ENCODE results near the gene AIFM3. TPM values are rescaled to one million over a fixed set of nuclear protein-coding genes. Genes with fewer than 3 reads are reported as not detected.

The AIFM3 gene, protein sequence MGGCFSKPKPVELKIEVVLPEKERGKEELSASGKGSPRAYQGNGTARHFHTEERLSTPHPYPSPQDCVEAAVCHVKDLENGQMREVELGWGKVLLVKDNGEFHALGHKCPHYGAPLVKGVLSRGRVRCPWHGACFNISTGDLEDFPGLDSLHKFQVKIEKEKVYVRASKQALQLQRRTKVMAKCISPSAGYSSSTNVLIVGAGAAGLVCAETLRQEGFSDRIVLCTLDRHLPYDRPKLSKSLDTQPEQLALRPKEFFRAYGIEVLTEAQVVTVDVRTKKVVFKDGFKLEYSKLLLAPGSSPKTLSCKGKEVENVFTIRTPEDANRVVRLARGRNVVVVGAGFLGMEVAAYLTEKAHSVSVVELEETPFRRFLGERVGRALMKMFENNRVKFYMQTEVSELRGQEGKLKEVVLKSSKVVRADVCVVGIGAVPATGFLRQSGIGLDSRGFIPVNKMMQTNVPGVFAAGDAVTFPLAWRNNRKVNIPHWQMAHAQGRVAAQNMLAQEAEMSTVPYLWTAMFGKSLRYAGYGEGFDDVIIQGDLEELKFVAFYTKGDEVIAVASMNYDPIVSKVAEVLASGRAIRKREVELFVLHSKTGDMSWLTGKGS
- total RNA-seq, result 0.47 TPM in 1 of 3 replicates, not detected in the others
- long read RNA-seq, result 0 reads

DNA sequence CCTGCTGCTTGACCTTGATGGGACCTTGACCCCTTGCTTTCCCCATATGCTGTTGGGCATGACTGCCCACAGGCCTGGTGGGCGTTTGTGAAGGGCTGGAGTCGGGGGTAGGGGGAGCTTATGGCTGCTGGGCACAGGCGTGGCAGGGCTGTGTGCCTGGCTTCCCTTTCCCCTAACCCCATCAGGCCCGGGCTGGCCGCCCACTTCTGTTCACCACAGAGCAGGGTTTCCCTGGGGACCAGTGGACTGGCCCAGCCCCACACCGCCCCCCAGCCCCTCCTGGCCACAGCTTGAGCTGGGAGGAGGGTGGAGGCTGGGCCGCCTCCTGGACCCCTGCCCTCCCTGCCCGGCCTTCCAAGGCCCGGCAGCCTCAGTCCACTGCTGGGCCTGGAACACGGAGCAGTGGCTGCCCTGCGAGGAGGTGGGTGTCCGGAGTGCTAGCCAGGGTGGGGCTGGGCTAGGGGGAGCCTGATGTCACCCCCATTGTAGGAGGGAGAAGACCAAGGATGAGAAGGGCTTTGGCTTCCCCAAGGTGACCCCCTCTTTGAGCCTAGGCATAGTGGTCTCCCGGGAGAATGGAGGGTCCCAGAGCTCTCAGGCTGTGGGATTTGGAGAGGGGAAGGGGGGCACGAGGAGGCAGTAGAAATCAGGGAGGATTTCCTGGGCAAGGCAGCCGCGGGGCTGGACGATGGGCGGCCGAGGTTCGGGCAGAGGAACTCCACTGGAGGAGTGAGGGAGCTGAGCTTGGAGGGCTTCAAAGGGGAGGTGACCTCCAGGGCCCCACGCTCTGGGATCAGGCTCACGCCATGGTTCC, at the start of gene AIFM3:
Gene AIFM3 (plus strand): TSS at position 373 of the 814 bp plus-strand sequence. CDS start 690 bp downstream, outside the sequence.
- Mint-ChIP-seq H3K4me3 (ENCODE audit: unreplicated experiment) (no peak within 1 kb of the TSS), H3K27me3 (ENCODE audit: low read depth) (peaks cover 5% of the 10 kb centered on the region), H3K27ac (ENCODE audit: unreplicated experiment) (no peak within 1 kb of the TSS), H3K36me3 (ENCODE audit: low read depth) (no peaks in the 10 kb centered on the region), H3K9me3 (ENCODE audit: low read depth) (no peaks in the 10 kb centered on the region), H3K4me1 (ENCODE audit: low read depth) (peaks cover 7% of the 10 kb centered on the region)
- DNase-seq (ENCODE audit: low spot score), result no peak
- TF ChIP-seq, protein P1, sequence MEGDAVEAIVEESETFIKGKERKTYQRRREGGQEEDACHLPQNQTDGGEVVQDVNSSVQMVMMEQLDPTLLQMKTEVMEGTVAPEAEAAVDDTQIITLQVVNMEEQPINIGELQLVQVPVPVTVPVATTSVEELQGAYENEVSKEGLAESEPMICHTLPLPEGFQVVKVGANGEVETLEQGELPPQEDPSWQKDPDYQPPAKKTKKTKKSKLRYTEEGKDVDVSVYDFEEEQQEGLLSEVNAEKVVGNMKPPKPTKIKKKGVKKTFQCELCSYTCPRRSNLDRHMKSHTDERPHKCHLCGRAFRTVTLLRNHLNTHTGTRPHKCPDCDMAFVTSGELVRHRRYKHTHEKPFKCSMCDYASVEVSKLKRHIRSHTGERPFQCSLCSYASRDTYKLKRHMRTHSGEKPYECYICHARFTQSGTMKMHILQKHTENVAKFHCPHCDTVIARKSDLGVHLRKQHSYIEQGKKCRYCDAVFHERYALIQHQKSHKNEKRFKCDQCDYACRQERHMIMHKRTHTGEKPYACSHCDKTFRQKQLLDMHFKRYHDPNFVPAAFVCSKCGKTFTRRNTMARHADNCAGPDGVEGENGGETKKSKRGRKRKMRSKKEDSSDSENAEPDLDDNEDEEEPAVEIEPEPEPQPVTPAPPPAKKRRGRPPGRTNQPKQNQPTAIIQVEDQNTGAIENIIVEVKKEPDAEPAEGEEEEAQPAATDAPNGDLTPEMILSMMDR (IDR thresholded peaks at IDR 0.05), result no peak

DNA sequence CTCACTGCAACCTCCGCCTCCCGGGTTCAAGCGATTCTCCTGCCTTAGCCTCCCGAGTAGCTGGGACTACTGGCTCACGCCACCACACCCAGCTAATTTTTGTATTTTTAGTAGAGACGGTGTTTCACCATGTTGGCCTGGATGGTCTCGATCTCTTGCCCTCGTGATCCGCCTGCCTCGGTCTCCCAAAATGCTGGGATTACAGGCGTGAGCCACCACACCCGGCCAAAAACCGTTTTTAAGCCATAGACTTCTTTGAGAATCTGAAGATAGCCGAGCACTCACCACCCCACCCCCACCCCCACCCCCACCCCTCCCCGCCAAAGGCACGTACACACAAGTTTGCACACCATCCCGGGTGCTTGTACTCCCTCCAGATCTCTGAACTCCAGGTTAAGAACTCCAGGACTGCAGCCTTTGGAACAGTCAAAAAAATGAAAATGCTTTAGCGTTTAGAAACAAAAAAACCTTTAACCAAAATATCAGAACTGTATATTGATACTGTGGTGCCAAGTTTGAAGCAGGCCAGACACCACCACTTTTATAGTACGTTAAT, 48.3 kb upstream of the AIFM3 start:
- no peaks in the 10 kb centered on the region for H3K27me3 Mint-ChIP-seq (ENCODE audit: low read depth)
- H3K4me3 Mint-ChIP-seq (ENCODE audit: unreplicated experiment), result peak overlapping the region; percentile 94
- H3K36me3 Mint-ChIP-seq (ENCODE audit: low read depth), result no peaks in the 10 kb centered on the region
- peak overlapping the region; percentile 91 for H3K27ac Mint-ChIP-seq (ENCODE audit: unreplicated experiment)
- TF ChIP-seq, protein P1 (IDR thresholded peaks at IDR 0.05), result no peak
- no peak for DNase-seq (ENCODE audit: low spot score)
- no peaks in the 10 kb centered on the region for H3K9me3 Mint-ChIP-seq (ENCODE audit: low read depth)
- peaks cover 39% of the 10 kb centered on the region for H3K4me1 Mint-ChIP-seq (ENCODE audit: low read depth)

DNA sequence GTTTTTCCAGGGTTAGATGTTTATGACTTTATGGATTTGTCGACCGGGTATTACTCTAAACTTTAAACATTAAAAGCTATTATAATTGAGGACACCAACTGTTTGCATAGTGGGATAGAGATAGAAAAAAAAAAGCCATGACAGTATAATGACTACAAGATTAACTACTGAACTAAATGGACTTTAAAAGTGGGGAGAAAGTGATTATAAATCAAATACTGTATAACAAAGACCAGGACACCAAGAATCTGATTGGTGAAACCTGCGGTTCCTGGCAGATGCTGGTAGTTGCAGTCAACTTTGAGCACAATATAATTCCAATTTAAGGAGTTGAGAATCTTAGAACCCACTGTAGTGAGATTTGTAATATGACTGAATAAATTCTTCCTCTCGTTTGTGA, 47.3 kb upstream of the AIFM3 start:
- H3K4me3 Mint-ChIP-seq (ENCODE audit: unreplicated experiment), result peak overlapping the region; percentile 94
- peaks cover 43% of the 10 kb centered on the region for H3K4me1 Mint-ChIP-seq (ENCODE audit: low read depth)
- H3K27ac Mint-ChIP-seq (ENCODE audit: unreplicated experiment), result peak overlapping the region; percentile 70
- H3K36me3 Mint-ChIP-seq (ENCODE audit: low read depth), result no peaks in the 10 kb centered on the region
- TF ChIP-seq, protein P1 (IDR thresholded peaks at IDR 0.05), result no peak
- H3K9me3 Mint-ChIP-seq (ENCODE audit: low read depth), result no peaks in the 10 kb centered on the region
- no peaks in the 10 kb centered on the region for H3K27me3 Mint-ChIP-seq (ENCODE audit: low read depth)
- DNase-seq (ENCODE audit: low spot score), result no peak

DNA sequence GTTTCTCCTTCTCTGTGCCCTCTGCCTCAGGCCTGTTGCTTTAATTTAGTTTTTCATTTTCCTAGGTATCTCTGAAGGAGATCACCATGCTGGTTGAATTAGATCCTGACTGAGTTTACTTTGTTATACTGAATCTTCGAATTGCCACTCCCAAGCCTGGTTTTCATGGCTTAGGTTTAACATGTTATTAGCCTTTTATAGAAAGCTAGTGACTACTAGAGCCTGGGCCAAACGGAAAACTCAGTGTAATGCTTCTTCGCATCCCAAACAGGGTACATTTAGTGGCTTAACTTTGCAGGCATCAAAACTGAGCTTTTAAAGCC, 46.2 kb upstream of the AIFM3 start:
- H3K27ac Mint-ChIP-seq (ENCODE audit: unreplicated experiment), result peak overlapping the region; percentile 70
- H3K4me1 Mint-ChIP-seq (ENCODE audit: low read depth), result peaks cover 46% of the 10 kb centered on the region
- TF ChIP-seq, protein P1 (IDR thresholded peaks at IDR 0.05), result no peak
- H3K9me3 Mint-ChIP-seq (ENCODE audit: low read depth), result no peaks in the 10 kb centered on the region
- no peaks in the 10 kb centered on the region for H3K27me3 Mint-ChIP-seq (ENCODE audit: low read depth)
- no peaks in the 10 kb centered on the region for H3K36me3 Mint-ChIP-seq (ENCODE audit: low read depth)
- no peak for DNase-seq (ENCODE audit: low spot score)
- H3K4me3 Mint-ChIP-seq (ENCODE audit: unreplicated experiment), result peak overlapping the region; percentile 94
